ENCODE results near the gene GGACT. TPM values are rescaled to one million over a fixed set of nuclear protein-coding genes. Genes with fewer than 3 reads are reported as not detected.

GGACT gene
- polyA plus RNA-seq, 4 donors = 4.1 to 13.1 (median 4.8) TPM

DNA sequence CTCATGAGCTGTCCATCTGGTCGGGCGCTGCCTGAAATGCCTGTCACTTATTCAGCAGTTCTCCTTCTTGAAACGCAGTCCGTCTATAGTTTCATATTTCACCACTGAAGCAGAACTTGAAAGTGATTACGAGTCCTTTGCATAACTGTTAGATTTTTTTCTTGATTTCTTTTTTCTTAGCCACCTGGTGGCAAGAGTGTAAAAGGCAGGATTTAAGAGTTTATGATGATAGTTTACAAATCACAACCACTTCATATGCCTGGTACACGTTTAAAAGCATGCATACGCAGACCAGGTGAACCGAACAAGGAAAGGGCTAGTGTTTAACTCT lies 45.8 kb downstream of the GGACT start:
- WGBS, 3 donors = 41 to 54% (median 43%) methylated on average over 8 of the region's 8 CpGs
- H3K27ac ChIP-seq (ENCODE audit: low read depth in 1 of 3, low read length in 2 of 3) = no peak overlapping the region
- no peak for FAIRE-seq
- H3K4me1 ChIP-seq (ENCODE audit: control insufficient read depth in 3 of 3, insufficient read depth in 2 of 3, low read depth in 1 of 3, low read length in 2 of 3) = peaks cover 0 to 7% (median 4%) of the 10 kb centered on the region in 3 donors
- peaks cover 0 to 4% (median 0%) of the 10 kb centered on the region in 3 donors for H3K27me3 ChIP-seq (ENCODE audit: control insufficient read depth in 3 of 3, insufficient read depth in 3 of 3, low read length in 3 of 3)
- H3K4me3 ChIP-seq (ENCODE audit: low read depth in 1 of 3, low read length in 3 of 3) = no peak overlapping the region
- peaks cover 0 to 6% (median 0%) of the 10 kb centered on the region in 3 donors for H3K36me3 ChIP-seq (ENCODE audit: control insufficient read depth in 3 of 3, insufficient read depth in 2 of 3, low read depth in 1 of 3, low read length in 3 of 3)
- peak; percentile 17 to 30 for DNase-seq
- peaks cover 0 to 2% of the 10 kb centered on the region in 2 donors for H3K9me3 ChIP-seq (ENCODE audit: control insufficient read depth in 2 of 2, insufficient read depth in 1 of 2, low read depth in 1 of 2, low read length in 1 of 2)

DNA sequence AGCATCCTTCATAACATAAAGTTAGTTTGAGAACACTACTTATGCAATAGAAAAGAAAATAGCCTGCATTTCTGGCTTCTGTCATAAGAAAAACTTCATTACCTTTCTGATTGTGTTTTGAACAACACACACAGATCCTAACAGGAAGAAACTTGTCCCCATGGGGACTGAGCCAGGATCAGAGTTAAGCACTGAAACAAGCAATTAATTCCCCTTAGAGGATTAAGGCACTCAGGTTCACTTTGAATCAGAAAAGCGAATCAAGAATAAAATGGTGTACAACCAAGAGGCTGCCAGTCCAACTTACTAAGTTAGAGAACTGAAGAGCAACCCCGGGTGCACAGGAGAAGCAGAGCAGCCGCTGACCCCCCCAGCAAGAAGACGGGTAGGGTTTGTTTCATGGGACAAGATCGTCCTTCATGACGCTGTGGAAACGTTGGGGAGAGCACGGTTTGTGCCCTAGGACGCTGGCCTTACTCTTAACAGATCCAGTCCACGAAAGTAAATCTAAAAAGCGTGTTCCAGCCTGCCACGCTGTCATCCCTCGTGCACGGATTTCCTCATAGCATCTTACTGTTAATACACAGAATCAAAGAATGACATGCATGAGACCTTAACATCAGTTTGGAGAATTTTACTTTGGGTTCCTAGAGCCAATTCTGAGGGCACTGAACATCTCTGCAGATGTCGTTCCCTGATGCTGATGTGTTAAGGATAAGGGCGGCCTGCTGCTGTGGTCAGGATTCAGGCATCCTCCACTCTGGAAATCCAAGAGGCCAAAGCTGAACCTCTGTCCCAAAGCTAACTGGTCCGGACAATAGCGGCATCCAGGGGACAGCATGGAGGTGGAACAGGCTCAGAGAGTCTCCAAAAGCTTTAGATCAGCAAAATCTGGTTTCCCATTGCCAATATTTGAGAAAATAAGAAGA lies 46.4 kb downstream of the GGACT start:
- no peak overlapping the region for H3K4me3 ChIP-seq (ENCODE audit: low read depth in 1 of 3, low read length in 3 of 3)
- FAIRE-seq (no peak), DNase-seq (no peak)
- peaks cover 0 to 8% (median 0%) of the 10 kb centered on the region in 3 donors for H3K36me3 ChIP-seq (ENCODE audit: control insufficient read depth in 3 of 3, insufficient read depth in 2 of 3, low read depth in 1 of 3, low read length in 3 of 3)
- H3K27me3 ChIP-seq (ENCODE audit: control insufficient read depth in 3 of 3, insufficient read depth in 3 of 3, low read length in 3 of 3) = peaks cover 0 to 4% (median 0%) of the 10 kb centered on the region in 3 donors
- no peak overlapping the region for H3K27ac ChIP-seq (ENCODE audit: low read depth in 1 of 3, low read length in 2 of 3)
- 93 to 94% (median 94%) methylated on average over 18 of the region's 18 CpGs for WGBS, 3 donors
- peaks cover 0 to 2% of the 10 kb centered on the region in 2 donors for H3K9me3 ChIP-seq (ENCODE audit: control insufficient read depth in 2 of 2, insufficient read depth in 1 of 2, low read depth in 1 of 2, low read length in 1 of 2)
- peaks cover 0 to 10% (median 4%) of the 10 kb centered on the region in 3 donors for H3K4me1 ChIP-seq (ENCODE audit: control insufficient read depth in 3 of 3, insufficient read depth in 2 of 3, low read depth in 1 of 3, low read length in 2 of 3)

- Histone ChIP-seq H3K36me3 (ENCODE audit: control insufficient read depth in 3 of 3, insufficient read depth in 2 of 3, low read depth in 1 of 3, low read length in 3 of 3) (peaks cover 0 to 3% (median 0%) of the 10 kb centered on the region in 3 donors), H3K4me1 (ENCODE audit: control insufficient read depth in 3 of 3, insufficient read depth in 2 of 3, low read depth in 1 of 3, low read length in 2 of 3) (peaks cover 0 to 10% (median 4%) of the 10 kb centered on the region in 3 donors), H3K27ac (ENCODE audit: low read depth in 1 of 3, low read length in 2 of 3) (no peak overlapping the region), H3K4me3 (ENCODE audit: low read depth in 1 of 3, low read length in 3 of 3) (no peak overlapping the region), H3K27me3 (ENCODE audit: control insufficient read depth in 3 of 3, insufficient read depth in 3 of 3, low read length in 3 of 3) (peaks cover 0 to 4% (median 0%) of the 10 kb centered on the region in 3 donors), H3K9me3 (ENCODE audit: control insufficient read depth in 2 of 2, insufficient read depth in 1 of 2, low read depth in 1 of 2, low read length in 1 of 2) (peaks cover 0 to 2% of the 10 kb centered on the region in 2 donors)
- FAIRE-seq (no peak), DNase-seq (no peak)
- 79 to 90% (median 88%) methylated on average over 3 of the region's 3 CpGs for WGBS, 3 donors
These were observed 48.0 kb downstream of the GGACT start for GRCh38 chr13:100540621-100541020.

- 93 to 98% (median 96%) methylated on average over 5 of the region's 5 CpGs for WGBS, 3 donors
- DNase-seq (no peak), FAIRE-seq (no peak)
- Histone ChIP-seq H3K4me3 (ENCODE audit: low read depth in 1 of 3, low read length in 3 of 3) (no peak overlapping the region), H3K27me3 (ENCODE audit: control insufficient read depth in 3 of 3, insufficient read depth in 3 of 3, low read length in 3 of 3) (peaks cover 0 to 4% (median 0%) of the 10 kb centered on the region in 3 donors), H3K9me3 (ENCODE audit: control insufficient read depth in 2 of 2, insufficient read depth in 1 of 2, low read depth in 1 of 2, low read length in 1 of 2) (peaks cover 0 to 2% of the 10 kb centered on the region in 2 donors), H3K27ac (ENCODE audit: low read depth in 1 of 3, low read length in 2 of 3) (no peak overlapping the region), H3K36me3 (ENCODE audit: control insufficient read depth in 3 of 3, insufficient read depth in 2 of 3, low read depth in 1 of 3, low read length in 3 of 3) (peaks cover 0 to 20% (median 0%) of the 10 kb centered on the region in 3 donors), H3K4me1 (ENCODE audit: control insufficient read depth in 3 of 3, insufficient read depth in 2 of 3, low read depth in 1 of 3, low read length in 2 of 3) (peaks cover 0 to 2% (median 0%) of the 10 kb centered on the region in 3 donors)
These were observed 50.6 kb downstream of the GGACT start for GRCh38 chr13:100537951-100538462.

- H3K27me3 ChIP-seq (ENCODE audit: control insufficient read depth in 3 of 3, insufficient read depth in 3 of 3, low read length in 3 of 3) = peaks cover 0 to 4% (median 0%) of the 10 kb centered on the region in 3 donors
- DNase-seq (no peak), FAIRE-seq (no peak)
- peaks cover 0 to 4% of the 10 kb centered on the region in 2 donors for H3K9me3 ChIP-seq (ENCODE audit: control insufficient read depth in 2 of 2, insufficient read depth in 1 of 2, low read depth in 1 of 2, low read length in 1 of 2)
- H3K36me3 ChIP-seq (ENCODE audit: control insufficient read depth in 3 of 3, insufficient read depth in 2 of 3, low read depth in 1 of 3, low read length in 3 of 3) = peaks cover 0 to 25% (median 0%) of the 10 kb centered on the region in 3 donors
- no peak overlapping the region for H3K4me3 ChIP-seq (ENCODE audit: low read depth in 1 of 3, low read length in 3 of 3)
- WGBS, 3 donors = 97 to 98% (median 97%) methylated on average over 9 of the region's 9 CpGs
- H3K4me1 ChIP-seq (ENCODE audit: control insufficient read depth in 3 of 3, insufficient read depth in 2 of 3, low read depth in 1 of 3, low read length in 2 of 3) = peaks cover 0 to 2% (median 0%) of the 10 kb centered on the region in 3 donors
- H3K27ac ChIP-seq (ENCODE audit: low read depth in 1 of 3, low read length in 2 of 3) = no peak overlapping the region
These were observed 51.1 kb downstream of the GGACT start for GRCh38 chr13:100537486-100537885.

- H3K27ac ChIP-seq (ENCODE audit: low read depth in 1 of 3, low read length in 2 of 3) = no peak overlapping the region
- peaks cover 0 to 32% (median 0%) of the 10 kb centered on the region in 3 donors for H3K36me3 ChIP-seq (ENCODE audit: control insufficient read depth in 3 of 3, insufficient read depth in 2 of 3, low read depth in 1 of 3, low read length in 3 of 3)
- H3K4me3 ChIP-seq (ENCODE audit: low read depth in 1 of 3, low read length in 3 of 3) = no peak overlapping the region
- H3K9me3 ChIP-seq (ENCODE audit: control insufficient read depth in 2 of 2, insufficient read depth in 1 of 2, low read depth in 1 of 2, low read length in 1 of 2) = peaks cover 0 to 5% of the 10 kb centered on the region in 2 donors
- FAIRE-seq = no peak
- peaks cover 0 to 2% (median 0%) of the 10 kb centered on the region in 3 donors for H3K4me1 ChIP-seq (ENCODE audit: control insufficient read depth in 3 of 3, insufficient read depth in 2 of 3, low read depth in 1 of 3, low read length in 2 of 3)
- no peak for DNase-seq
- 91 to 93% (median 93%) methylated on average over 13 of the region's 13 CpGs for WGBS, 3 donors
- peaks cover 0 to 4% (median 0%) of the 10 kb centered on the region in 3 donors for H3K27me3 ChIP-seq (ENCODE audit: control insufficient read depth in 3 of 3, insufficient read depth in 3 of 3, low read length in 3 of 3)
These were observed 51.9 kb downstream of the GGACT start for GRCh38 chr13:100536643-100537180.

DNA sequence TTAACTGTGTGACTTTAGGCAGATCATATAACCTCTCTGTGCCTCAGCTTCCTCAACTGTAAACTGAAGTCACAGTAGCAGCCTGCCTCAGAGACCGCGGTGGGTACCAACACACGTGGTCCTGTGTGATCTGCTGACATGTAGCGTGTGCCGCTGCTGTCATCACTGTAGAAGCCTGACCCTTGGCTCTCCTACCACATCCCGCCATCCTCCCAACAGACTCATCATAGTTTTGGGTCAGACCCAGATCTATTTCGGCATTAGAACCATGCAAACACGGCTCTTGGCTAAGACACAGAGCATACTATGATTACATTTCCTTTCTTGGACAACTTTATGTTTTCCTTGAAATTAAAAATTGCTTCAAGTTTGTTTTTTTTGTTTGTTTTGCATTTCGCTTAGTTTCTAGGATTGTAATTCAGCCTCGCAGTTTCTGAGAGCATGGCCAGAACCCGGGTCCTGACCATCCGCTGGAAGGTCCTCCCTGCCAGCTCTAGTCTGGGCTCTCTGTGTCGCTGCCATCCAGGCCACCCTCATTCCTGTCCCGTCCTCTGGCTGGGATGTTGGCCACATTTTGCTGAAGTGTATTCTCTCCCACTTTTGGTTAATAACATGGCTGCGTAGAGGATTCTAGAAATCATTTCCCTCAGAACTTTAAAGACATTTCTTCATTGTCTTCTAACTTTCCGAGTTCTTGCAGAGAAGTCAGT lies 53.0 kb downstream of the GGACT start:
- Histone ChIP-seq H3K36me3 (ENCODE audit: control insufficient read depth in 3 of 3, insufficient read depth in 2 of 3, low read depth in 1 of 3, low read length in 3 of 3) (peaks cover 0 to 37% (median 0%) of the 10 kb centered on the region in 3 donors), H3K4me3 (ENCODE audit: low read depth in 1 of 3, low read length in 3 of 3) (no peak overlapping the region), H3K9me3 (ENCODE audit: control insufficient read depth in 2 of 2, insufficient read depth in 1 of 2, low read depth in 1 of 2, low read length in 1 of 2) (peaks cover 0 to 5% of the 10 kb centered on the region in 2 donors), H3K27me3 (ENCODE audit: control insufficient read depth in 3 of 3, insufficient read depth in 3 of 3, low read length in 3 of 3) (peaks cover 0 to 1% (median 0%) of the 10 kb centered on the region in 3 donors), H3K4me1 (ENCODE audit: control insufficient read depth in 3 of 3, insufficient read depth in 2 of 3, low read depth in 1 of 3, low read length in 2 of 3) (peaks cover 0 to 2% (median 0%) of the 10 kb centered on the region in 3 donors), H3K27ac (ENCODE audit: low read depth in 1 of 3, low read length in 2 of 3) (no peak overlapping the region)
- DNase-seq (no peak), FAIRE-seq (no peak)
- 84 to 96% (median 96%) methylated on average over 16 of the region's 16 CpGs for WGBS, 3 donors

DNA sequence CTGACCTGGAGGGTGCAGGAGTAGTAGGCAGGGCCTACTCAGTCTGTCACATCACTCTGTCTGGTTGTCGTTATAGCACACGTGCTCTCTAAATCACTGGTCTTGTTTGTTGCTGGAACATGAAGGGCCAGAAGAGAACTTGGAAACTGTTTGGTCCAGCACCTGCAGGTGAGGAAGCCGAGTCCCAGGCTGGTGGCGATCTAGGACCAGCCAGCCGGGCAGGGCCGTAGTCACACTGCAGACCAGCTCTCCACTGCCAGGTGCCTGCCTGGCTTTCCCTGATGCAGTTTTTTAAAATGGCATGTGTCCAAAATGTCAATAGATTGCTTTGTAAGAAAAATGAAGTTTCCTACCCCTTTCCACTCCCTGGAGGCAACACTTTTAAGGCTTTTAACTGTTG lies 53.7 kb downstream of the GGACT start:
- no peaks in the 10 kb centered on the region for H3K27me3 ChIP-seq (ENCODE audit: control insufficient read depth in 3 of 3, insufficient read depth in 3 of 3, low read length in 3 of 3)
- H3K27ac ChIP-seq (ENCODE audit: low read depth in 1 of 3, low read length in 2 of 3) = no peak overlapping the region
- DNase-seq (no peak), FAIRE-seq (no peak)
- no peak overlapping the region for H3K4me3 ChIP-seq (ENCODE audit: low read depth in 1 of 3, low read length in 3 of 3)
- H3K36me3 ChIP-seq (ENCODE audit: control insufficient read depth in 3 of 3, insufficient read depth in 2 of 3, low read depth in 1 of 3, low read length in 3 of 3) = peaks cover 0 to 37% (median 0%) of the 10 kb centered on the region in 3 donors
- peaks cover 0 to 5% of the 10 kb centered on the region in 2 donors for H3K9me3 ChIP-seq (ENCODE audit: control insufficient read depth in 2 of 2, insufficient read depth in 1 of 2, low read depth in 1 of 2, low read length in 1 of 2)
- peaks cover 0 to 2% (median 0%) of the 10 kb centered on the region in 3 donors for H3K4me1 ChIP-seq (ENCODE audit: control insufficient read depth in 3 of 3, insufficient read depth in 2 of 3, low read depth in 1 of 3, low read length in 2 of 3)
- 82 to 92% (median 92%) methylated on average over 6 of the region's 6 CpGs for whole genome bisulfite sequencing, 3 donors
